ENCODE results near the gene CFAP45.
A peak's percentile ranks its signal among the peaks of the same experiment; 100 is the strongest.

The CFAP45 gene

GRCh38 chr1:159921700-159922504, 21.9 kb upstream of the CFAP45 start:
- H3K4me3 Mint-ChIP-seq, result peak overlapping the region; percentile 94
- no peaks in the 10 kb centered on the region for H3K27me3 Mint-ChIP-seq (ENCODE audit: low read depth)
- no peaks in the 10 kb centered on the region for H3K9me3 Mint-ChIP-seq
- peaks cover 64% of the 10 kb centered on the region for H3K4me1 Mint-ChIP-seq (ENCODE audit: low read depth)
- peaks cover 41% of the 10 kb centered on the region for H3K36me3 Mint-ChIP-seq (ENCODE audit: low read depth)
- peak overlapping the region; percentile 98 for H3K27ac Mint-ChIP-seq

GRCh38 chr1:159921251-159921650, 21.3 kb upstream of the CFAP45 start:
- Mint-ChIP-seq H3K4me1 (ENCODE audit: low read depth) (peaks cover 60% of the 10 kb centered on the region), H3K9me3 (no peaks in the 10 kb centered on the region), H3K27ac (peak overlapping the region; percentile 98), H3K27me3 (ENCODE audit: low read depth) (no peaks in the 10 kb centered on the region), H3K4me3 (peak overlapping the region; percentile 94), H3K36me3 (ENCODE audit: low read depth) (peaks cover 47% of the 10 kb centered on the region)

GRCh38 chr1:159920651-159921050, 20.7 kb upstream of the CFAP45 start:
- Mint-ChIP-seq H3K4me3 (peak overlapping the region; percentile 94), H3K27ac (peak overlapping the region; percentile 98), H3K9me3 (no peaks in the 10 kb centered on the region), H3K27me3 (ENCODE audit: low read depth) (no peaks in the 10 kb centered on the region), H3K36me3 (ENCODE audit: low read depth) (peaks cover 49% of the 10 kb centered on the region), H3K4me1 (ENCODE audit: low read depth) (peaks cover 54% of the 10 kb centered on the region)

- Mint-ChIP-seq H3K27ac (peak overlapping the region; percentile 98), H3K36me3 (ENCODE audit: low read depth) (peaks cover 48% of the 10 kb centered on the region), H3K4me3 (no peak overlapping the region), H3K4me1 (ENCODE audit: low read depth) (peaks cover 50% of the 10 kb centered on the region), H3K27me3 (ENCODE audit: low read depth) (no peaks in the 10 kb centered on the region), H3K9me3 (no peaks in the 10 kb centered on the region)
These were observed 20.2 kb upstream of the CFAP45 start for GRCh38 chr1:159920202-159920601.

- no peaks in the 10 kb centered on the region for H3K9me3 Mint-ChIP-seq
- peak overlapping the region; percentile 33 for H3K27ac Mint-ChIP-seq
- peaks cover 53% of the 10 kb centered on the region for H3K4me1 Mint-ChIP-seq (ENCODE audit: low read depth)
- peaks cover 51% of the 10 kb centered on the region for H3K36me3 Mint-ChIP-seq (ENCODE audit: low read depth)
- H3K27me3 Mint-ChIP-seq (ENCODE audit: low read depth), result no peaks in the 10 kb centered on the region
- H3K4me3 Mint-ChIP-seq, result no peak overlapping the region
These were observed 19.4 kb upstream of the CFAP45 start for GRCh38 chr1:159919236-159919865.

DNA sequence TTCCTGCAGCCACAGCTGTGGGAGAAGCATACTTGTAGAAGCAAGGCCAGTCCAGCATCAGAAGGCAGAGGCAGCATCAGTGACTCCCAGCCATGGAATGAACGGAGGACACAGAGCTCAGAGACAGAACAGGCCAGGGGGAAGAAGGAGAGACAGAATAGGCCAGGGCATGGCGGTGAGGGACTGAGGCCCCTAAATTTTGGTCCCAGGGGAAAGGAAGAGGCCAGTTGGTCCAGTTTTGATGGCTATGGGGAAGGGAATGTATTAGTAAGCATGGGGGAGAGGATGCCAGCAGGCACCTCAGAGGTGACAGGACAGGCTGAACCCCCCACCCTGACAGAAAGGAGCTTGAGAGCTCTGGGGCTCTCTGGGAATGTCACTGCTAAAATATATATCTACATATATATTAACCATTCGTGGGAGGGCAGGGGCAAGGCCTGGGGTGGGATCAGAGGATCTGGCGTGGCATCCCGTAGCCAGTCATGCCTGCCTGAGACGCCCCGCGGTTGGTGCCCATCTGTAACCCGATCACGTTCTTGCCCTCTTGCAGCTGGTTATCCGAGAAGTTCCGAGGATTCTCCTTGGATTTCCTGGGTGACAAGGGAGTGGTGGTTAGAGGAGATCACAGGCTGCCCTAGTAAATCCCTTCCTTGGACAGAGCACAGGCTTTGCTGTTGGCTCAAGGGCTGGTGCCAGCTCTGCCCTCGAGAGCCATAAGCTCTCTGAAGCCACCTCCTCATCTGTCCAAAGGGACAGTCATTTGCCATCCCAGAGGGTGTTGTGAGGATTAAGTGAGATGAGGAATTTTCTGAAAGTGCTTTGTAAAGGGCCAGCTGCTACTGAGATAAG, 18.6 kb upstream of the CFAP45 start:
- Mint-ChIP-seq H3K27me3 (ENCODE audit: low read depth) (no peaks in the 10 kb centered on the region), H3K4me3 (peak overlapping the region; percentile 27), H3K4me1 (ENCODE audit: low read depth) (peaks cover 56% of the 10 kb centered on the region), H3K27ac (peak overlapping the region; percentile 50), H3K36me3 (ENCODE audit: low read depth) (peaks cover 50% of the 10 kb centered on the region), H3K9me3 (no peaks in the 10 kb centered on the region)

- Mint-ChIP-seq H3K36me3 (ENCODE audit: low read depth) (peaks cover 50% of the 10 kb centered on the region), H3K4me3 (no peak overlapping the region), H3K9me3 (no peaks in the 10 kb centered on the region)
These were observed 17.8 kb upstream of the CFAP45 start for GRCh38 chr1:159917533-159918351.

DNA sequence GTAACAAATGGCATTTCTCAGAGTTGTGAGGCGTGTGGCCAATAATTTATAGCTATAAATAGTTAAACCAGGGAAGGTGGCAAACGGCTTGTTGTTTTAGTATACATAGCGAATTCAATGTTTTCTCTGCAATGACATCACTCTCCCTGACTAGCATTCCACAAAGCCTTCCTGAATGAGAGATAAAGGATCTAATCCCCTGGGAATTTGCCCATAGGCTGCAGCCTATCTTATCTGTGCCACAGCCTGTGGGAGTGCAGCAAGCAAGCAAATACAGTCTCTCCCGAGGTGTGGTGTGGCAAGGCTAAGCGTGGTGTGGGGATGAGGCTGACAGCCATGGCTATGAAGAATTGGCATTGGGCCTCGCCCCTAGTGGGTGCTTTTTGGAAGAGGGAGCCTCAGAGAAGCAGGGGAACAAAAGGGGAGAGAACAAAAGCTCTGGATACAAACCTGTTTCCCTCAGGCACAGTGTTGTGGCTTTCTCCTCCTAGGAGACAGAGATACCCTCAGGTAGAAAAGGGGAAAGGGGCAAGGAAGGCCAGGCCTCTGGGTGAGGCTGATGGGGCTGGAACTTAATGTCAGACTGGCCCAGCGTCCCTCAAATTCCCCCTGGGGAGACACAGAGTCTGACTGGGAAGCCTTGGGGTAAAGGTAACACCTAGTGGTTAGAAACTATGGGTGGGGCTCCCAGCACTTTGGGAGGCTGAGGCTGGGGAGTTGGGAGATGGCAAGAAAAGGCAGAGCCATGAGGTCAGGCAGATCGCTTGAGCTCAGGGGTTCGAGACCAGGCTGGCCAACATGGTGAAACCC, 16.5 kb upstream of the CFAP45 start:
- no peaks in the 10 kb centered on the region for H3K27me3 Mint-ChIP-seq (ENCODE audit: low read depth)
- H3K4me3 Mint-ChIP-seq, result no peak overlapping the region
- no peaks in the 10 kb centered on the region for H3K9me3 Mint-ChIP-seq
- peak overlapping the region; percentile 39 for H3K27ac Mint-ChIP-seq
- peaks cover 58% of the 10 kb centered on the region for H3K4me1 Mint-ChIP-seq (ENCODE audit: low read depth)
- peaks cover 50% of the 10 kb centered on the region for H3K36me3 Mint-ChIP-seq (ENCODE audit: low read depth)

More at GRCh38 chr1:159917533-159918351, 17.8 kb upstream of the CFAP45 start:
- peaks cover 59% of the 10 kb centered on the region for H3K4me1 Mint-ChIP-seq (ENCODE audit: low read depth)
- peak overlapping the region; percentile 50 for H3K27ac Mint-ChIP-seq
- H3K27me3 Mint-ChIP-seq (ENCODE audit: low read depth), result no peaks in the 10 kb centered on the region

GRCh38 chr1:159915571-159916241, 15.7 kb upstream of the CFAP45 start:
- Mint-ChIP-seq H3K4me1 (ENCODE audit: low read depth) (peaks cover 58% of the 10 kb centered on the region), H3K27ac (no peak overlapping the region), H3K36me3 (ENCODE audit: low read depth) (peaks cover 44% of the 10 kb centered on the region), H3K27me3 (ENCODE audit: low read depth) (no peaks in the 10 kb centered on the region), H3K9me3 (no peaks in the 10 kb centered on the region), H3K4me3 (no peak overlapping the region)

- H3K36me3 Mint-ChIP-seq (ENCODE audit: low read depth), result peaks cover 36% of the 10 kb centered on the region
- peak overlapping the region; percentile 2 for H3K27ac Mint-ChIP-seq
- no peak overlapping the region for H3K4me3 Mint-ChIP-seq
- H3K27me3 Mint-ChIP-seq (ENCODE audit: low read depth), result no peaks in the 10 kb centered on the region
- peaks cover 58% of the 10 kb centered on the region for H3K4me1 Mint-ChIP-seq (ENCODE audit: low read depth)
- H3K9me3 Mint-ChIP-seq, result no peaks in the 10 kb centered on the region
These were observed 14.5 kb upstream of the CFAP45 start for GRCh38 chr1:159914252-159915018.

DNA sequence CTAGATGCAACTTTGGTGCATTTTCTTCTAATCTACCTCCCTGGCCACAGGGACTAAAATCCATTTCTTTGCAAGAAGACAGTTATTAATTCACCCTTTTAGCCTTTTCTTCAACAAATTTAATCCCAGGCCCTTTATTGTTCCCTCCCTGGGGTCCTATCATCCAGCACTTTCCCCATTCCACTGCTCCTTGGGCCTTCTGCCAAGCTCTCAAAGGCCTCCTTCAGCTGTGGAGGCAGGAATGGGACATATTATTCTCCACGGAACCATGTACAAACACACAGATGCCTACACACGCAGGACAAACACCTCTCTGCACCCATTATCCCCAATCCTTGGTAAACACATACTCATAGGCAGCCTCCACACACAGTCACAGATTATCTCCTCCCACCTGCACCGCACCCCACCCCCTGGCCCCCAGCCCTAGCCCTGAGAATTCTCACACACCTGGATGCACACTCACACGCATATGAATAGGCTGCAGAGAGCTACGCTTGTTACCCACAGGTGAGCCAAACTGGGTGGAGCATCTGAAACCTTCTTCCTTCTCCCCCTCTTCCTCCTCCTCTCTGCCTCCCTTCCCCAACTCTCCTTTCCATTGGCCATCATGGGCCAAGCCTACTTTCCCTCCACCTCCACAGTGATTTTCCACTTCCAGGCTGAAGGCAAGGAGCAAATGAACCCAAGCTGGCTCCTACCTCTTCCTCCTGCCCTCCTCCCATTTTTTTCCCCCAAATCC, 13.7 kb upstream of the CFAP45 start:
- no peaks in the 10 kb centered on the region for H3K27me3 Mint-ChIP-seq (ENCODE audit: low read depth)
- H3K4me1 Mint-ChIP-seq (ENCODE audit: low read depth), result peaks cover 59% of the 10 kb centered on the region
- no peaks in the 10 kb centered on the region for H3K9me3 Mint-ChIP-seq
- peaks cover 30% of the 10 kb centered on the region for H3K36me3 Mint-ChIP-seq (ENCODE audit: low read depth)
- H3K4me3 Mint-ChIP-seq, result no peak overlapping the region
- H3K27ac Mint-ChIP-seq, result peak overlapping the region; percentile 14
